ENCODE results near the gene STAT5B. TPM values are rescaled to one million over a fixed set of nuclear protein-coding genes. Genes with fewer than 3 reads are reported as not detected.

Gene STAT5B
- total and polyA plus RNA-seq, 2 of the 13 experiments (the other 11 are each of a cell fraction or from before 2014, with no cell fraction given): 21.0 to 42.8 TPM

- POLR2A ChIA-PET: no interaction called here
- CTCF ChIA-PET (ENCODE audit: low intra/inter-chr PET ratio, low total read pairs): no interaction called here
- 90% methylated on average over 2 of the region's 2 CpGs for WGBS (ENCODE audit: low lambda C conversion rate)
Observed at GRCh38 chr17:42214156-42214555, 62.0 kb downstream of the STAT5B start.

More at GRCh38 chr17:42214156-42214555, 62.0 kb downstream of the STAT5B start:
- Histone ChIP-seq H3K79me2 (ENCODE audit: insufficient read depth, low read length) (no peaks in the 10 kb centered on the region), H3K36me3 (replicated peaks in 1 of 2; ENCODE audit: control insufficient read depth in 1 of 2, insufficient read depth in 2 of 2, low read length in 2 of 2) (peaks cover 26 to 44% of the 10 kb centered on the region in 2 experiments), H3K4me3 (replicated peaks in 1 of 3; ENCODE audit: insufficient read depth in 1 of 3, low read depth in 2 of 3, low read length in 3 of 3) (no peak overlapping the region), H3K4me2 (ENCODE audit: low read depth, low read length) (no peak overlapping the region), H2AFZ (ENCODE audit: low read length) (no peak overlapping the region), H3K27ac (ENCODE audit: extremely low read length, insufficient read depth, low read length) (no peak overlapping the region), H3K9me3 (ENCODE audit: low read length) (no peaks in the 10 kb centered on the region), H3K27me3 (ENCODE audit: control insufficient read depth in 1 of 2, insufficient read depth in 2 of 2, low read length in 2 of 2) (no peaks in the 10 kb centered on the region), H4K20me1 (ENCODE audit: insufficient read depth, low read length) (no peaks in the 10 kb centered on the region), H3K4me1 (ENCODE audit: insufficient read depth, low read length) (no peaks in the 10 kb centered on the region), H3K9ac (ENCODE audit: insufficient read depth, low read depth, low read length) (no peak overlapping the region)
- in situ Hi-C loops (cut with HindIII; ENCODE audit: extremely low pct_ligation_motif_present, low pct_unique_long_range_greater_than_20kb) (no loop called here), intact Hi-C loops (cut with micrococcal nuclease; ENCODE audit: unreplicated experiment) (no loop called here)
- no peak for ATAC-seq
- TF ChIP-seq KLF6 (CRISPR knock-in tag; IDR thresholded peaks at IDR 0.05) (no peak), ZNF616 (CRISPR knock-in tag; IDR thresholded peaks at IDR 0.05; ENCODE audit: low read depth) (no peak), CEBPB (IDR thresholded peaks at IDR 0.05; ENCODE audit: borderline replicate concordance, low read depth, low read length) (no peak), HOXA3 (CRISPR knock-in tag; IDR thresholded peaks at IDR 0.05) (no peak), ZNF850 (CRISPR knock-in tag; conservative IDR thresholded peaks at IDR 0.05) (no peak), FOXO1 (CRISPR knock-in tag; IDR thresholded peaks at IDR 0.05) (no peak), ZNF280D (CRISPR knock-in tag; IDR thresholded peaks at IDR 0.05) (no peak), MBNL3 (CRISPR knock-in tag; conservative IDR thresholded peaks at IDR 0.05) (no peak), HMGA1 (CRISPR knock-in tag; conservative IDR thresholded peaks at IDR 0.05) (no peak), MYPOP (CRISPR knock-in tag; IDR thresholded peaks at IDR 0.05) (no peak), RFXANK (CRISPR knock-in tag; IDR thresholded peaks at IDR 0.05) (no peak), RNF2 (conservative IDR thresholded peaks at IDR 0.05; ENCODE audit: low read depth) (no peak)
- TF ChIP-seq, protein P1, sequence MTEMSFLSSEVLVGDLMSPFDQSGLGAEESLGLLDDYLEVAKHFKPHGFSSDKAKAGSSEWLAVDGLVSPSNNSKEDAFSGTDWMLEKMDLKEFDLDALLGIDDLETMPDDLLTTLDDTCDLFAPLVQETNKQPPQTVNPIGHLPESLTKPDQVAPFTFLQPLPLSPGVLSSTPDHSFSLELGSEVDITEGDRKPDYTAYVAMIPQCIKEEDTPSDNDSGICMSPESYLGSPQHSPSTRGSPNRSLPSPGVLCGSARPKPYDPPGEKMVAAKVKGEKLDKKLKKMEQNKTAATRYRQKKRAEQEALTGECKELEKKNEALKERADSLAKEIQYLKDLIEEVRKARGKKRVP (CRISPR knock-in tag; IDR thresholded peaks at IDR 0.05): no peak
- TF ChIP-seq, protein P2, sequence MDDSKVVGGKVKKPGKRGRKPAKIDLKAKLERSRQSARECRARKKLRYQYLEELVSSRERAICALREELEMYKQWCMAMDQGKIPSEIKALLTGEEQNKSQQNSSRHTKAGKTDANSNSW (CRISPR knock-in tag; IDR thresholded peaks at IDR 0.05; ENCODE audit: borderline replicate concordance): no peak
- no TSS peak for BruUV-seq (replicated peaks)
- no peak for FAIRE-seq
- DNase-seq (ENCODE audit: low spot score): no peak
